Osteoblast (primary cell): Measurements from ENCODE around the gene DNPEP. TPM values are rescaled to one million over a fixed set of nuclear protein-coding genes. Genes with fewer than 3 reads are reported as not detected.
A peak's percentile ranks its signal among the peaks of the same experiment; 100 is the strongest.

ENCODE experiments used
- DNase-seq: peaks from one replicate; pipeline ENCODE4 v3.0.0; 2011; ENCODE audit warnings: low spot score, mixed read lengths; ENCODE audit not compliant: insufficient read length; ENCODE audit errors: missing footprints
- H2AFZ ChIP-seq: 2 replicates; pipeline ENCODE4 v1.6.0; 2011; ENCODE audit warnings: mild to moderate bottlenecking, low read length
- H3K27ac ChIP-seq: 2 replicates; pipeline ENCODE4 v1.5.1; 2011; ENCODE audit warnings: mild to moderate bottlenecking, low read depth, low read length, moderate library complexity
- H3K27me3 ChIP-seq: 2 replicates; pipeline ENCODE4 v1.6.0; 2012; ENCODE audit warnings: mild to moderate bottlenecking, control low read depth, inconsistent platforms, low read length, moderate library complexity; ENCODE audit not compliant: insufficient read depth
- H3K36me3 ChIP-seq: 2 replicates; pipeline ENCODE4 v1.5.1; 2011; ENCODE audit warnings: mild to moderate bottlenecking, low read length, control low read depth, moderate library complexity; ENCODE audit not compliant: insufficient read depth
- H3K4me1 ChIP-seq: 2 replicates; pipeline ENCODE4 v1.5.1; 2011; ENCODE audit warnings: mild to moderate bottlenecking, low read length, control low read depth, moderate library complexity; ENCODE audit not compliant: insufficient read depth
- H3K4me2 ChIP-seq: 2 replicates; pipeline ENCODE4 v1.6.0; 2011; ENCODE audit warnings: mild to moderate bottlenecking, low read length; ENCODE audit not compliant: insufficient read depth
- H3K4me3 ChIP-seq: fragments of 200-600 bp; sonication (generic); 3 replicates; pipeline ENCODE4 v1.5.1; 2012; ENCODE audit warnings: mild to moderate bottlenecking, low read length, inconsistent platforms; ENCODE audit not compliant: insufficient read depth
- H3K79me2 ChIP-seq: 2 replicates; pipeline ENCODE4 v1.6.0; 2012; ENCODE audit warnings: mild to moderate bottlenecking, low read length, control low read depth, inconsistent platforms; ENCODE audit not compliant: insufficient read depth
- H3K9me3 ChIP-seq: 2 replicates; pipeline ENCODE4 v1.5.1; 2011; ENCODE audit warnings: low read depth, low read length, control low read depth
- H4K20me1 ChIP-seq: 2 replicates; pipeline ENCODE4 v1.6.0; 2012; ENCODE audit warnings: mild to moderate bottlenecking, low read length, control low read depth; ENCODE audit not compliant: insufficient read depth
- CTCF ChIP-seq: IDR thresholded peaks from 2 replicates; pipeline ENCODE4 v1.5.1; 2011; ENCODE audit warnings: mild to moderate bottlenecking, low read depth, low read length, moderate library complexity; ENCODE audit errors: extremely low read depth
- total RNA-seq: library from RNA; depleted of rRNA; stranded (reverse); fragments of >200 nt; gene quantifications from 2 replicates; pipeline ENCODE4 v1.2.3, GENCODE V29; 2012

The DNPEP gene
- 60.7 and 67.3 TPM in 2 replicates for total RNA-seq

- Histone ChIP-seq H4K20me1 (peaks cover 10% of the 10 kb centered on the region), H3K4me3 (peak within 1 kb of the TSS; percentile 95), H2AFZ (peak within 1 kb of the TSS; percentile 96), H3K79me2 (peaks cover 7% of the 10 kb centered on the region), H3K36me3 (peaks cover 32% of the 10 kb centered on the region), H3K4me2 (peak within 1 kb of the TSS; percentile 96), H3K27me3 (no peaks in the 10 kb centered on the region), H3K9me3 (no peaks in the 10 kb centered on the region), H3K27ac (peak within 1 kb of the TSS; percentile 83), H3K4me1 (peaks cover 14% of the 10 kb centered on the region)
- DNase-seq = peak; percentile 99
- TF ChIP-seq CTCF = no peak
These were observed at the start of gene DNPEP for GRCh38 chr2:219387306-219388120. Gene DNPEP, minus strand, starts transcription at chr2:219387912. Its CDS starts 118 bp downstream, at chr2:219387794.

DNA sequence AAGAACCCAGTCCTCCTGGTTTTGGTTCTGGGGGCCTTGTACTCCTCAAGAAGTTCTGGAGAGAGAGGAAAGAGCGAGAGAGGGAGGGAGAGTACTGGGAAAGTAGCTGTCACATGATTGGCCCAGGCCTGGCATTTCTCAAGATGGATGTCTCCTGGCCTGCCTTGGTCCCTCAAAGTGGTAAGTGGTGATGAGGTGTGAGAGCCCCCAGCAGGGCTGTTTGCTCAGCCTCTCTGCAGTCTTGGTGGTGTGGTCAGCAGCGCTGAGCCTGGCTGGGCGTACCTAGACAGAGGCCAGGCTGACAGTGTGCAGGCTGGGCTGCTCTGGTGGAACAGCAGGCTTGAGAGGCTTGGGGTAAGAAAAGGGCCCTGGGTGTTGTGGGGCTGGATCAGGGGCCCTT is 49.4 kb upstream of the DNPEP start:
- TF ChIP-seq CTCF = no peak
- H2AFZ ChIP-seq = no peak overlapping the region
- H3K9me3 ChIP-seq = no peaks in the 10 kb centered on the region
- H4K20me1 ChIP-seq = no peaks in the 10 kb centered on the region
- peaks cover 4% of the 10 kb centered on the region for H3K27me3 ChIP-seq
- DNase-seq = no peak
- H3K4me3 ChIP-seq = no peak overlapping the region
- no peak overlapping the region for H3K4me2 ChIP-seq
- H3K27ac ChIP-seq = no peak overlapping the region
- no peaks in the 10 kb centered on the region for H3K79me2 ChIP-seq
- H3K36me3 ChIP-seq = no peaks in the 10 kb centered on the region
- peaks cover 29% of the 10 kb centered on the region for H3K4me1 ChIP-seq

GRCh38 chr2:219436491-219436890 is 48.8 kb upstream of the DNPEP start:
- H2AFZ ChIP-seq = no peak overlapping the region
- H3K27me3 ChIP-seq = peaks cover 4% of the 10 kb centered on the region
- peak; percentile 41 for DNase-seq
- H3K4me3 ChIP-seq = no peak overlapping the region
- H3K4me1 ChIP-seq = peaks cover 28% of the 10 kb centered on the region
- H3K9me3 ChIP-seq = no peaks in the 10 kb centered on the region
- no peaks in the 10 kb centered on the region for H3K79me2 ChIP-seq
- no peak overlapping the region for H3K27ac ChIP-seq
- TF ChIP-seq CTCF = no peak
- no peak overlapping the region for H3K4me2 ChIP-seq
- no peaks in the 10 kb centered on the region for H4K20me1 ChIP-seq
- no peaks in the 10 kb centered on the region for H3K36me3 ChIP-seq

GRCh38 chr2:219435701-219436100 is 48.0 kb upstream of the DNPEP start:
- Histone ChIP-seq H3K27me3 (peaks cover 4% of the 10 kb centered on the region), H3K4me2 (no peak overlapping the region), H3K27ac (no peak overlapping the region), H3K79me2 (no peaks in the 10 kb centered on the region), H3K36me3 (no peaks in the 10 kb centered on the region), H4K20me1 (no peaks in the 10 kb centered on the region), H3K4me3 (no peak overlapping the region), H3K9me3 (no peaks in the 10 kb centered on the region), H2AFZ (no peak overlapping the region), H3K4me1 (peaks cover 20% of the 10 kb centered on the region)
- TF ChIP-seq CTCF = no peak
- peak; percentile 49 for DNase-seq
